ENCODE measurements around the gene GPS2. TPM values are rescaled to one million over a fixed set of nuclear protein-coding genes. Genes with fewer than 3 reads are reported as not detected.

Gene GPS2
- total RNA-seq, 1 experiment from 2014 or later: 62.6 TPM

- H3K27ac ChIP-seq (ENCODE audit: insufficient read length, low read depth, low read length): no peak overlapping the region
- H3K79me1 ChIP-seq (ENCODE audit: insufficient read depth, low read depth, low read length, poor library complexity, severe bottlenecking): no peaks in the 10 kb centered on the region
- H3K27me3 Mint-ChIP-seq (ENCODE audit: low read depth): peaks cover 5% of the 10 kb centered on the region
- TF ChIP-seq, protein P1, sequence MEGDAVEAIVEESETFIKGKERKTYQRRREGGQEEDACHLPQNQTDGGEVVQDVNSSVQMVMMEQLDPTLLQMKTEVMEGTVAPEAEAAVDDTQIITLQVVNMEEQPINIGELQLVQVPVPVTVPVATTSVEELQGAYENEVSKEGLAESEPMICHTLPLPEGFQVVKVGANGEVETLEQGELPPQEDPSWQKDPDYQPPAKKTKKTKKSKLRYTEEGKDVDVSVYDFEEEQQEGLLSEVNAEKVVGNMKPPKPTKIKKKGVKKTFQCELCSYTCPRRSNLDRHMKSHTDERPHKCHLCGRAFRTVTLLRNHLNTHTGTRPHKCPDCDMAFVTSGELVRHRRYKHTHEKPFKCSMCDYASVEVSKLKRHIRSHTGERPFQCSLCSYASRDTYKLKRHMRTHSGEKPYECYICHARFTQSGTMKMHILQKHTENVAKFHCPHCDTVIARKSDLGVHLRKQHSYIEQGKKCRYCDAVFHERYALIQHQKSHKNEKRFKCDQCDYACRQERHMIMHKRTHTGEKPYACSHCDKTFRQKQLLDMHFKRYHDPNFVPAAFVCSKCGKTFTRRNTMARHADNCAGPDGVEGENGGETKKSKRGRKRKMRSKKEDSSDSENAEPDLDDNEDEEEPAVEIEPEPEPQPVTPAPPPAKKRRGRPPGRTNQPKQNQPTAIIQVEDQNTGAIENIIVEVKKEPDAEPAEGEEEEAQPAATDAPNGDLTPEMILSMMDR (conservative IDR thresholded peaks at IDR 0.05): no peak
- H4K91ac ChIP-seq (ENCODE audit: insufficient read length, low read depth, low read length): no peak overlapping the region
- H3K4me1 Mint-ChIP-seq: peaks cover 21 to 23% of the 10 kb centered on the region in 2 experiments
- no CpG with 5 or more reads among the region's 19 CpGs for WGBS (ENCODE audit: extremely low coverage, insufficient read length, low lambda C conversion rate)
- H3K9me3 Mint-ChIP-seq: no peaks in the 10 kb centered on the region
- H2BK20ac ChIP-seq (ENCODE audit: low read depth, low read length, poor library complexity, severe bottlenecking): no peak overlapping the region
- H3K23ac ChIP-seq (ENCODE audit: insufficient read length, low read depth, low read length): no peak overlapping the region
- H3K36me3 Mint-ChIP-seq (ENCODE audit: insufficient read depth in 1 of 3, low read depth in 3 of 3): no peaks in the 10 kb centered on the region; a peak in 1 of 7 replicates
- H4K5ac ChIP-seq (ENCODE audit: insufficient read length, low read depth, low read length): no peak overlapping the region
- no peak overlapping the region for H3K4ac ChIP-seq (ENCODE audit: low read depth, low read length)
- no peaks in the 10 kb centered on the region for H3K9me3 ChIP-seq (ENCODE audit: control insufficient read depth, low read depth, low read length)
- no peak overlapping the region for H2BK12ac ChIP-seq (ENCODE audit: insufficient read length, low read depth, low read length)
- no peak overlapping the region for H3K18ac ChIP-seq (ENCODE audit: insufficient read length, low read depth, low read length)
- H4K20me1 ChIP-seq (ENCODE audit: control insufficient read depth, insufficient read depth, insufficient read length): no peaks in the 10 kb centered on the region
- H3K27me3 ChIP-seq (ENCODE audit: insufficient read depth, low read length): no peaks in the 10 kb centered on the region
- no peak overlapping the region for H2AFZ ChIP-seq (ENCODE audit: low read length)
- no peak overlapping the region for H2BK15ac ChIP-seq (ENCODE audit: low read depth, low read length)
- no peak overlapping the region; a peak in 1 of 7 replicates for H3K27ac Mint-ChIP-seq
- H3K79me2 ChIP-seq (ENCODE audit: insufficient read depth, low read length): no peaks in the 10 kb centered on the region
- no peak overlapping the region for H2BK5ac ChIP-seq (ENCODE audit: insufficient read length, low read length)
- H2BK120ac ChIP-seq (ENCODE audit: low read depth, low read length, poor library complexity, severe bottlenecking): no peak overlapping the region
- H3K56ac ChIP-seq (ENCODE audit: insufficient read length, low read depth, low read length): no peak overlapping the region
- H3T11ph ChIP-seq (ENCODE audit: low read length): no peak overlapping the region
- no peak overlapping the region for H4K8ac ChIP-seq (replicated peaks; ENCODE audit: insufficient read length, low read depth, low read length)
- H3K9ac ChIP-seq (ENCODE audit: extremely low read depth, insufficient read length, low read length): no peak overlapping the region
- no peak overlapping the region for H3K4me2 ChIP-seq (ENCODE audit: insufficient read depth, insufficient read length, low read length)
- H3K23me2 ChIP-seq (ENCODE audit: insufficient read length, low read depth, low read length, poor library complexity, severe bottlenecking): peaks cover 12% of the 10 kb centered on the region
- H3K14ac ChIP-seq (ENCODE audit: insufficient read depth, low read length): no peak overlapping the region; the same call in 1 of the 2 replicates
- DNase-seq: no peak
- peak overlapping the region in 1 of 2 experiments; percentile 10; a peak in 1 of 5 replicates for H3K4me3 Mint-ChIP-seq
- H2AK5ac ChIP-seq (ENCODE audit: insufficient read length, low read length): no peak overlapping the region
- 0 out of 2 replicates have a peak, but pooled peaks cover 2% of the 10 kb centered on the region for H3K4me1 ChIP-seq (ENCODE audit: insufficient read depth, low read length)
Observed at GRCh38 chr17:7348478-7349242, 33.5 kb upstream of the GPS2 start.

All from H9 (cell line).